ENCODE results near the gene PPP2R5D. TPM values are rescaled to one million over a fixed set of nuclear protein-coding genes. Genes with fewer than 3 reads are reported as not detected.

PPP2R5D gene
- polyA plus RNA-seq, 3 donors = 10.3 to 24.9 (median 14.9) TPM

DNA sequence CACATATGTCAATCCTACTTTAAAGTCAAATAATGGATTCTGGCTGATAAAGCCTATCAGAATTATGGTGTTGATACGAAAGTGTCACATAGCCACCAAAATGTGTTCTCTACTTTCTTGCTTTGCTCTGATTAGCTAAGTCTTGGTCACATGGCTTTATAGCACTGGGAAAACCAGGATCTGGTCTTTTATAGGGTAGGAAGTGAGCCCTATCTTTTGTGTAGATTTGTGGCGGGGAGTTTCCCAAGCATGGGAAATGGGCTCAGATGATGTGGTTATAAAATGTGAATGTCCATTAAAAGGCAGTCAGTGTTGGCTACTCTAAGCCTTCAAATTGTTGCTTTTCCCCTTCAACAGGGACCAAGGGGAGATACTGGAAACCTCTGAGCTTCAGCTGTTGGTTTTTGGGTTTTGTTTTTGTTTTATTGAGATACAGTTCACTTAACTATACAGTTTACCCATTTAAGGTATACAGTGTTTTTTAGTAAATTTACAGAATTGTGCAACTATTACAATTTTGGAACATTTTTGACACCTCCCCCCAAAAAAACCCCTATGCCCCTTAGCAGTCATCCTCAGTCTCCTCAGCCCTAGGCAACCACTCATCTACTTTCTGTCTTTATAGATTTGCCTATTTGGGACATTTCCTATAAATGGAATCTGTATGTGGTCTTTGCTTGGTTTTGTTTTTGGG, 49.3 kb downstream of the PPP2R5D start:
- DNase-seq = no peak
- Mint-ChIP-seq H3K27ac (peak overlapping the region in 1 of 7 donors; percentile 22), H3K4me3 (no peak overlapping the region), H3K9me3 (peaks cover 0 to 3% (median 0%) of the 10 kb centered on the region in 7 donors), H3K36me3 (peaks cover 52 to 90% of the 10 kb centered on the region in 2 donors), H3K27me3 (ENCODE audit: low read depth in 3 of 3) (peaks cover 0 to 5% (median 0%) of the 10 kb centered on the region in 3 donors), H3K4me1 (no peaks in the 10 kb centered on the region)
- H3K9me3 ChIP-seq (replicated peaks in 1 of 2; ENCODE audit: control insufficient read depth in 1 of 2, insufficient read depth in 1 of 2, low read length in 2 of 2) = no peaks in the 10 kb centered on the region
- no peaks in the 10 kb centered on the region for H3K4me1 ChIP-seq (ENCODE audit: control insufficient read depth in 1 of 2, insufficient read depth in 2 of 2, low read length in 2 of 2)
- H3K27me3 ChIP-seq (ENCODE audit: control insufficient read depth in 2 of 2, insufficient read depth in 2 of 2, low read length in 2 of 2) = no peaks in the 10 kb centered on the region
- 100% methylated on average over 1 of the region's 2 CpGs for WGBS (ENCODE audit: insufficient coverage)
- no peak overlapping the region for H3K9ac ChIP-seq (ENCODE audit: insufficient read depth, low read length, poor library complexity, severe bottlenecking)
- peaks cover 53 to 87% of the 10 kb centered on the region in 2 donors for H3K36me3 ChIP-seq (replicated peaks in 1 of 2; ENCODE audit: control insufficient read depth in 1 of 2, insufficient read depth in 2 of 2, low read length in 2 of 2)
- intact Hi-C loops (cut with micrococcal nuclease) = no loop called here
- no peak overlapping the region for H3K4me3 ChIP-seq (replicated peaks in 1 of 3; ENCODE audit: low read depth in 2 of 3, low read length in 3 of 3)
- H3K4me2 ChIP-seq (replicated peaks; ENCODE audit: extremely low read depth, low read length, poor library complexity, severe bottlenecking) = no peak overlapping the region
- H2AFZ ChIP-seq (ENCODE audit: insufficient read depth, low read depth, low read length, poor library complexity, severe bottlenecking) = no peak overlapping the region
- H3K27ac ChIP-seq (ENCODE audit: low read depth in 1 of 2, low read length in 2 of 2) = peak overlapping the region in 1 of 2 donors; percentile 6
- no peaks in the 10 kb centered on the region for H3K79me2 ChIP-seq (ENCODE audit: insufficient read depth, low read length)
- no peak for TF ChIP-seq CTCF (IDR thresholded peaks at IDR 0.05)
- no peaks in the 10 kb centered on the region for H4K20me1 ChIP-seq (ENCODE audit: insufficient read depth, low read length)

DNA sequence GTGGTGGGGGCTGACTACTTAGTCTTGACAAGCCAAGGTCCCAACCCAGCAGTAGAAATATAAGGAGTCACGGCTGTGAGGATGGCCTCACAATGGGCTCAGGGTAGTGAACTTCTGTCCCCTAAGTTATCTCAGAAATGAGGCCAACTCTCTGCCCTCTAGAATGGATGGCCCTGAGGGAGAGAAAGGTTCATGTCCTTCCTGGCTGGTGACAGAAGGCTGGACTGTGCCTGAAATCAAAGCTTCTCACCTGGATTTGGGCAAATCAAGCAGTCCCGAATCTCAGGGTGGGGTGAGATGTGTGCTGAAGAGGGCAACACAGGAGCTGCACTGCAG, 49.8 kb downstream of the PPP2R5D start:
- no peak overlapping the region for H3K27ac ChIP-seq (ENCODE audit: low read depth in 1 of 2, low read length in 2 of 2)
- Mint-ChIP-seq H3K4me3 (no peak overlapping the region), H3K36me3 (peaks cover 50 to 90% of the 10 kb centered on the region in 2 donors), H3K27me3 (ENCODE audit: low read depth in 3 of 3) (peaks cover 0 to 7% (median 0%) of the 10 kb centered on the region in 3 donors), H3K4me1 (no peaks in the 10 kb centered on the region), H3K27ac (peak overlapping the region in 1 of 7 donors; percentile 35), H3K9me3 (peaks cover 0 to 3% (median 0%) of the 10 kb centered on the region in 7 donors)
- no peak for TF ChIP-seq CTCF (IDR thresholded peaks at IDR 0.05)
- H4K20me1 ChIP-seq (ENCODE audit: insufficient read depth, low read length) = no peaks in the 10 kb centered on the region
- 100% methylated on average over 1 of the region's 2 CpGs for WGBS (ENCODE audit: insufficient coverage)
- no peaks in the 10 kb centered on the region for H3K4me1 ChIP-seq (ENCODE audit: control insufficient read depth in 1 of 2, insufficient read depth in 2 of 2, low read length in 2 of 2)
- H3K9ac ChIP-seq (ENCODE audit: insufficient read depth, low read length, poor library complexity, severe bottlenecking) = no peak overlapping the region
- H3K9me3 ChIP-seq (replicated peaks in 1 of 2; ENCODE audit: control insufficient read depth in 1 of 2, insufficient read depth in 1 of 2, low read length in 2 of 2) = no peaks in the 10 kb centered on the region
- H3K79me2 ChIP-seq (ENCODE audit: insufficient read depth, low read length) = no peaks in the 10 kb centered on the region
- intact Hi-C loops (cut with micrococcal nuclease) = no loop called here
- H3K4me2 ChIP-seq (replicated peaks; ENCODE audit: extremely low read depth, low read length, poor library complexity, severe bottlenecking) = no peak overlapping the region
- no peak for DNase-seq
- peaks cover 49 to 87% of the 10 kb centered on the region in 2 donors for H3K36me3 ChIP-seq (replicated peaks in 1 of 2; ENCODE audit: control insufficient read depth in 1 of 2, insufficient read depth in 2 of 2, low read length in 2 of 2)
- no peaks in the 10 kb centered on the region for H3K27me3 ChIP-seq (ENCODE audit: control insufficient read depth in 2 of 2, insufficient read depth in 2 of 2, low read length in 2 of 2)
- H3K4me3 ChIP-seq (replicated peaks in 1 of 3; ENCODE audit: low read depth in 2 of 3, low read length in 3 of 3) = no peak overlapping the region
- no peak overlapping the region for H2AFZ ChIP-seq (ENCODE audit: insufficient read depth, low read depth, low read length, poor library complexity, severe bottlenecking)

Data from CD14-positive monocyte (primary cell).